NCI-H2227 (cell line): ENCODE measurements around the gene HOXC13.

Experiments used
- DNase-seq: peaks from one replicate; lab custom pipeline; 2025; ENCODE audit not compliant: unreplicated experiment; lab: John Stamatoyannopoulos, UW

HOXC13 gene

GRCh38 chr12:53980104-53980801 lies 41.6 kb downstream of the HOXC13 start:
- DNase-seq, result no peak

- DNase-seq, result no peak
Observed at GRCh38 chr12:53980802-53981496, 42.3 kb downstream of the HOXC13 start.

- DNase-seq, result no peak
Observed at GRCh38 chr12:53981634-53982565, 43.3 kb downstream of the HOXC13 start.

GRCh38 chr12:53982648-53983567 lies 44.3 kb downstream of the HOXC13 start:
- DNase-seq, result no peak

GRCh38 chr12:53983568-53983949 lies 44.9 kb downstream of the HOXC13 start:
- DNase-seq, result no peak

- DNase-seq, result no peak
Observed at GRCh38 chr12:53983950-53984572, 45.4 kb downstream of the HOXC13 start.

- peak; percentile 90 for DNase-seq
Observed at GRCh38 chr12:53984901-53985691, 46.5 kb downstream of the HOXC13 start, which contains the start of gene HOXC10. TSS of gene HOXC10 (plus strand) at chr12:53985146. CDS start at chr12:53985260, 114 bp downstream.

- no peak for DNase-seq
Observed at GRCh38 chr12:53985692-53985993, 47.0 kb downstream of the HOXC13 start.

- DNase-seq, result no peak
Observed at GRCh38 chr12:53985994-53986685, 47.5 kb downstream of the HOXC13 start.

- no peak for DNase-seq
Observed at GRCh38 chr12:53986686-53987483, 48.3 kb downstream of the HOXC13 start.

- DNase-seq, result no peak
Observed at GRCh38 chr12:53987787-53988230, 49.2 kb downstream of the HOXC13 start.

GRCh38 chr12:53988541-53989226 lies 50.1 kb downstream of the HOXC13 start:
- DNase-seq, result no peak

GRCh38 chr12:53989227-53990113 lies 50.8 kb downstream of the HOXC13 start:
- DNase-seq, result peak; percentile 34

- DNase-seq, result no peak
Observed at GRCh38 chr12:53990311-53991076, 51.9 kb downstream of the HOXC13 start.

- no peak for DNase-seq
Observed at GRCh38 chr12:53991077-53991460, 52.4 kb downstream of the HOXC13 start.
